HCT116 (cell line): ENCODE results near the gene INTS6. TPM values are rescaled to one million over a fixed set of nuclear protein-coding genes. Genes with fewer than 3 reads are reported as not detected.

Experiments
- ATAC-seq: fragments of 200-7000 bp; cut with Tn5 transposase; 2 replicates; pipeline ENCODE4 v1.9.1; 2020; ENCODE audit warnings: mild to moderate bottlenecking, moderate library complexity
- BruUV-seq: library from RNA; stranded (reverse); fragments of 400-500 nt; replicated peaks from 2 replicates; lab custom pipeline; 2021; lab: Mats Ljungman, UMichigan
- CTCF ChIA-PET: fragments of 300-600 bp; sonication (Branson Sonifier 250); formaldehyde crosslinking; loops from one replicate; lab custom pipeline; 2021; ENCODE audit warnings: antibody characterized with exemption; lab: Charles Lee
- POLR2A ChIA-PET: fragments of 300-600, 350-600 bp; sonication (Branson Sonifier 250); formaldehyde crosslinking; loops from one replicate; lab custom pipeline; 2021; ENCODE audit warnings: antibody characterized with exemption; lab: Charles Lee
- RAD21 ChIA-PET, 2 experiments: fragments of 300-600 bp; sonication (Branson Sonifier 250); formaldehyde crosslinking; loops; one replicate each; lab custom pipeline; 2023; ENCODE audit warnings: low total read pairs in 2 of 2; ENCODE audit not compliant: uncharacterized antibody in 2 of 2, unreplicated experiment in 2 of 2, low non-redundant PET in 1 of 2; lab: Charles Lee
- DNase-seq: peaks from one replicate; pipeline ENCODE4 v3.0.0-alpha.2; 2010; ENCODE audit warnings: low read depth, low spot score
- H2AFZ ChIP-seq: fragments of 200-600 bp; shearing (Covaris generic), sonication (generic); 2 replicates; pipeline ENCODE4 v1.6.1; 2017; ENCODE audit warnings: low read depth, mixed run types, mixed read lengths, antibody characterized with exemption, low read length; ENCODE audit not compliant: poor library complexity, severe bottlenecking
- H3K27ac ChIP-seq: 2 replicates; pipeline ENCODE4 v1.5.1; 2012; ENCODE audit warnings: low read depth, low read length
- H3K27me3 ChIP-seq: fragments of 200-600 bp; sonication (generic); 2 replicates; pipeline ENCODE4 v1.6.1; 2016; ENCODE audit warnings: mixed run types, low read length, mixed read lengths; ENCODE audit not compliant: insufficient read depth
- H3K36me3 ChIP-seq, 2 experiments: fragments of 200-500 bp in 1 of 2; fragments of 200-600 bp in 1 of 2; sonication (Bioruptor generic) in 1 of 2; sonication (generic) in 1 of 2; 2 replicates each; pipeline versions ENCODE4 v1.5.1 to v1.6.1; 2014 to 2016; ENCODE audit warnings: low read length in 2 of 2, inconsistent platforms in 1 of 2, mixed read lengths in 1 of 2, mixed run types in 1 of 2; ENCODE audit not compliant: insufficient read depth in 2 of 2, control insufficient read depth in 1 of 2
- H3K4me1 ChIP-seq, 2 experiments: fragments of 200-600 bp in 1 of 2; sonication (generic) in 1 of 2; 2 replicates each; pipeline versions ENCODE4 v1.5.1 to v1.6.1; 2012 to 2017; ENCODE audit warnings: low read length in 2 of 2, inconsistent platforms in 1 of 2, mild to moderate bottlenecking in 1 of 2, mixed read lengths in 1 of 2, mixed run types in 1 of 2, moderate library complexity in 1 of 2; ENCODE audit not compliant: insufficient read depth in 2 of 2, control insufficient read depth in 1 of 2
- H3K4me2 ChIP-seq: fragments of 200-600 bp; sonication (generic); 2 replicates; pipeline ENCODE4 v1.6.1; 2017; ENCODE audit warnings: mixed run types, low read length, mixed read lengths
- H3K4me3 ChIP-seq, 2 experiments: fragments of 200-600 bp in 1 of 2; sonication (generic) in 1 of 2; replicated peaks in 1 of 2; 2 replicates each; pipeline ENCODE4 v1.5.1; 2011 to 2016; ENCODE audit warnings: low read length in 2 of 2, control low read depth in 1 of 2, low read depth in 1 of 2, mild to moderate bottlenecking in 1 of 2, mixed read lengths in 1 of 2, mixed run types in 1 of 2
- H3K79me2 ChIP-seq: fragments of 200-600 bp; sonication (generic); 2 replicates; pipeline ENCODE4 v1.6.1; 2017; ENCODE audit warnings: mild to moderate bottlenecking, mixed run types, low read length, moderate library complexity, mixed read lengths; ENCODE audit not compliant: insufficient read depth
- H3K9ac ChIP-seq: fragments of 200-600 bp; sonication (generic); 2 replicates; pipeline ENCODE4 v1.6.1; 2016; ENCODE audit warnings: low read length, mixed read lengths
- H3K9me2 ChIP-seq: fragments of 200-600 bp; sonication (generic), shearing (Covaris generic); 2 replicates; pipeline ENCODE4 v1.6.1; 2017; ENCODE audit warnings: mixed run types, mild to moderate bottlenecking, moderate library complexity; ENCODE audit not compliant: insufficient read depth
- H3K9me3 ChIP-seq, 2 experiments: fragments of 200-500 bp in 1 of 2; fragments of 200-600 bp in 1 of 2; sonication (Bioruptor generic) in 1 of 2; sonication (generic) in 1 of 2; 2 replicates each; pipeline ENCODE4 v1.6.1; 2014 to 2017; ENCODE audit warnings: low read length in 2 of 2, mixed read lengths in 2 of 2, inconsistent platforms in 1 of 2, low read depth in 1 of 2, mild to moderate bottlenecking in 1 of 2, mixed run types in 1 of 2, moderate library complexity in 1 of 2; ENCODE audit not compliant: control insufficient read depth in 1 of 2, insufficient read depth in 1 of 2
- H4K20me1 ChIP-seq: fragments of 200-600 bp; sonication (generic), shearing (Covaris generic); 2 replicates; pipeline ENCODE4 v1.6.1; 2017; ENCODE audit warnings: mixed run types, mild to moderate bottlenecking, moderate library complexity; ENCODE audit not compliant: insufficient read depth
- CBX3 ChIP-seq: IDR thresholded peaks from 2 replicates; pipeline ENCODE4 v1.6.1; 2012; ENCODE audit warnings: low read depth
- CEBPB ChIP-seq: IDR thresholded peaks from 2 replicates; pipeline ENCODE4 v1.6.1; 2012; ENCODE audit warnings: low read depth
- CTCF ChIP-seq, 3 experiments: fragments of 200-600 bp in 1 of 3; sonication (generic) in 1 of 3; IDR thresholded peaks in 2 of 3; conservative IDR thresholded peaks in 1 of 3; 2 replicates each; pipeline ENCODE4 v1.5.1; 2012 to 2017; ENCODE audit warnings: low read depth in 2 of 3, low read length in 2 of 3, antibody characterized with exemption in 1 of 3, borderline replicate concordance in 1 of 3, control low read depth in 1 of 3, mild to moderate bottlenecking in 1 of 3, mixed read lengths in 1 of 3, mixed run types in 1 of 3, moderate library complexity in 1 of 3; ENCODE audit not compliant: insufficient read depth in 1 of 3
- EGR1 ChIP-seq: IDR thresholded peaks from 2 replicates; pipeline ENCODE4 v1.6.1; 2012; ENCODE audit warnings: low read depth
- ELF1 ChIP-seq: IDR thresholded peaks from 2 replicates; pipeline ENCODE4 v1.6.1; 2012; ENCODE audit warnings: low read depth, borderline replicate concordance
- EZH2 ChIP-seq: fragments of 200-600 bp; sonication (generic); IDR thresholded peaks from 2 replicates; pipeline ENCODE4 v1.6.1; 2017; ENCODE audit warnings: antibody characterized with exemption, mixed run types
- FOSL1 ChIP-seq: IDR thresholded peaks from 2 replicates; pipeline ENCODE4 v1.6.1; 2012; ENCODE audit warnings: low read depth
- JUND ChIP-seq: IDR thresholded peaks from 2 replicates; pipeline ENCODE4 v1.6.1; 2012
- MAX ChIP-seq: IDR thresholded peaks from 2 replicates; pipeline ENCODE4 v1.6.1; 2012
- POLR2A ChIP-seq: IDR thresholded peaks from 2 replicates; pipeline ENCODE4 v1.7.0; 2011; ENCODE audit warnings: borderline replicate concordance; ENCODE audit not compliant: insufficient read depth, insufficient read length; ENCODE audit errors: extremely low read depth
- POLR2AphosphoS5 ChIP-seq: IDR thresholded peaks from 2 replicates; pipeline ENCODE4 v1.6.1; 2011; ENCODE audit warnings: mild to moderate bottlenecking, low read depth, low read length, moderate library complexity
- RAD21 ChIP-seq: IDR thresholded peaks from 2 replicates; pipeline ENCODE4 v1.6.1; 2012; ENCODE audit warnings: low read depth, mild to moderate bottlenecking
- REST ChIP-seq: IDR thresholded peaks from 2 replicates; pipeline ENCODE4 v1.6.1; 2012; ENCODE audit warnings: low read depth
- SIN3A ChIP-seq: IDR thresholded peaks from 2 replicates; pipeline ENCODE4 v1.6.1; 2012; ENCODE audit warnings: low read depth
- SP1 ChIP-seq: IDR thresholded peaks from 2 replicates; pipeline ENCODE4 v1.6.1; 2012; ENCODE audit warnings: low read depth
- TCF7L2 ChIP-seq: IDR thresholded peaks from 2 replicates; pipeline ENCODE4 v1.7.0; 2011; ENCODE audit warnings: borderline replicate concordance, inconsistent platforms; ENCODE audit not compliant: insufficient read depth, insufficient read length; ENCODE audit errors: extremely low read depth
- ZBTB33 ChIP-seq: IDR thresholded peaks from 2 replicates; pipeline ENCODE4 v1.6.1; 2011; ENCODE audit warnings: mild to moderate bottlenecking, low read length, moderate library complexity; ENCODE audit not compliant: insufficient replicate concordance; ENCODE audit errors: extremely low read depth
- ZNF274 ChIP-seq: fragments of 200-500 bp; sonication (Bioruptor generic); IDR thresholded peaks from 2 replicates; pipeline ENCODE4 v1.6.1; 2014; ENCODE audit warnings: mild to moderate bottlenecking, low read depth, low read length, inconsistent platforms
- intact Hi-C: fragments of 100-400 bp; cut with micrococcal nuclease; formaldehyde crosslinking; loops from 2 replicates; pipeline ENCODE4 v1.10.0; 2022
- total RNA-seq: library from RNA; stranded (reverse); gene quantifications from one replicate; pipeline ENCODE4 v1.2.1, GENCODE V29; 2021; ENCODE audit not compliant: unreplicated experiment

INTS6 gene
- total RNA-seq, 1 experiment from 2014 or later: 44.7 TPM

- TF ChIP-seq EGR1 (no peak), CEBPB (no peak), ZBTB33 (no peak)
Observed at GRCh38 chr13:51318876-51319275, 134.0 kb downstream of the INTS6 start (continued).

GRCh38 chr13:51318015-51318414 is 134.8 kb downstream of the INTS6 start:
- ChIA-PET POLR2A (no interaction called here), RAD21 (no interaction called here), CTCF (no interaction called here)
- intact Hi-C loops: no loop called here
- BruUV-seq: no TSS peak
- no peaks in the 10 kb centered on the region for H3K36me3 ChIP-seq
- no peaks in the 10 kb centered on the region for H4K20me1 ChIP-seq
- no peaks in the 10 kb centered on the region for H3K9me2 ChIP-seq
- H3K9ac ChIP-seq: no peak overlapping the region
- DNase-seq (no peak), ATAC-seq (no peak)
- no peak overlapping the region for H3K4me2 ChIP-seq
- H3K79me2 ChIP-seq: no peaks in the 10 kb centered on the region
- H3K27me3 ChIP-seq: no peaks in the 10 kb centered on the region
- H3K9me3 ChIP-seq: no peaks in the 10 kb centered on the region
- H2AFZ ChIP-seq: no peak overlapping the region
- H3K4me3 ChIP-seq: no peak overlapping the region
- H3K4me1 ChIP-seq: no peaks in the 10 kb centered on the region
- H3K27ac ChIP-seq: no peak overlapping the region
- TF ChIP-seq EGR1 (no peak), SP1 (no peak), REST (no peak), ZNF274 (no peak), CBX3 (no peak), FOSL1 (no peak), POLR2A (no peak), SIN3A (no peak), TCF7L2 (no peak), ELF1 (no peak), EZH2 (no peak), MAX (no peak), POLR2AphosphoS5 (no peak), JUND (no peak), RAD21 (no peak), CTCF (IDR thresholded peaks at IDR 0.05 in 2 of 3, conservative IDR thresholded peaks at IDR 0.05 in 1 of 3; ENCODE audit: borderline replicate concordance in 1 of 3, insufficient read depth in 1 of 3, low read depth in 2 of 3, low read length in 2 of 3) (no peak)
